Brain pericyte (primary cell): Measurements from ENCODE around the gene DMAC2.
"Not testable (repeated sequence)": the region's sequence is repeated elsewhere in the genome, so short reads cannot be mapped to it uniquely, and the experiment has no call there.

ENCODE experiments used
- DNase-seq: peaks from one replicate; pipeline ENCODE4 v3.0.0-alpha.2; 2012; ENCODE audit warnings: low read depth, low spot score

Gene DMAC2

GRCh38 chr19:41398598-41398997 is 41.1 kb downstream of the DMAC2 start:
- DNase-seq = no peak

GRCh38 chr19:41398050-41398418 is 41.7 kb downstream of the DMAC2 start:
- no peak for DNase-seq

DNA sequence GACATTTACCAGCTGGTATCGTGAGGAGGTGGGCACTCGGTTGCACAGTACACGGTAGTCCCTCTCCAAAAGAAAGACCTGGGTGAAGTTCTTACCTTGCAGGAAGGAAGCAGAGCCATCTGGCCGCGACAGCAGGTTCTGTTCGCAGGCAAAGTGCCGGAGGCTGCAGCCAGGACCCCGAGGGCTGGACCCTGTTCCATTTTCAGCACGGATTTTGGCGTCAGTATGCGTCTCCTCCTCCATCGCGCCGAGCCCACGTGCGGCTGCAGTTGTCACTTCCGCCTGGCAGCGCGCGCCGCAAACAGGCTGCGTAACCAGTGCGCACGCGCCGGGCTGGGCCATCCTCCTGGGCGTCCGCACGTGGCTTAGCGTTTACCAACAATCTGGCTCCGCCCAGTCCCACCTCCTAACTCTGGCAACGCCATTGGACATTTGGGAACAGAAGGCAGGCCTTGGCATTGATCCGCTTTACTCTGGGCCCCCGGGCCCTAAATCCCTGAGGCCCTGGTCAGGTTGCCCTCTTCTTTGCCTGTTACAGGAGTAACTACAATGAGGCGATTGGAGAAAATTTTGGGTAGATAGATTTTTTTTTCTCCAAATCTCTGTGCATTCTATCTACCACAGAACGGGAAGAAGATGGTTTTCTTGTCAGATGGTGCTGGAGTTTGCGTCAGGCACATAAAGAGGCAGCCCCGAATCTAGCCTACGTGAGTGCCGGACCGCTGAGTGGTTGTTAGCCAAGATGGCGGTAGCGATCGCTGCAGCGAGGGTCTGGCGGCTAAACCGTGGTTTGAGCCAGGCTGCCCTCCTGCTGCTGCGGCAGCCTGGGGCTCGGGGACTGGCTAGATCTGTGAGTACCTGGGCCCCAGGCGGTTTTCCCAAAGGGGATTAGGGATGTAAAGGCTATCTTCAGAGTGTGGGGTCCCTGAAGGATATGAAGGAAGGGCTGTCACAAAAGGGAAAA is 42.3 kb downstream of the DMAC2 start, which contains the start of the genes BCKDHA and EXOSC5:
TSS of gene BCKDHA (plus strand) at position 733 of the 964 bp plus-strand sequence. CDS start at position 743, 10 bp downstream.
TSS of gene EXOSC5 (minus strand) at position 274 of the 964 bp plus-strand sequence. CDS start at position 243, 31 bp downstream.
- peak; percentile 99 for DNase-seq

GRCh38 chr19:41395355-41395754 is 44.4 kb downstream of the DMAC2 start:
- no peak for DNase-seq

GRCh38 chr19:41392775-41393174 is 46.9 kb downstream of the DMAC2 start:
- no peak for DNase-seq

GRCh38 chr19:41391618-41392017 is 48.1 kb downstream of the DMAC2 start:
- no peak for DNase-seq

DNA sequence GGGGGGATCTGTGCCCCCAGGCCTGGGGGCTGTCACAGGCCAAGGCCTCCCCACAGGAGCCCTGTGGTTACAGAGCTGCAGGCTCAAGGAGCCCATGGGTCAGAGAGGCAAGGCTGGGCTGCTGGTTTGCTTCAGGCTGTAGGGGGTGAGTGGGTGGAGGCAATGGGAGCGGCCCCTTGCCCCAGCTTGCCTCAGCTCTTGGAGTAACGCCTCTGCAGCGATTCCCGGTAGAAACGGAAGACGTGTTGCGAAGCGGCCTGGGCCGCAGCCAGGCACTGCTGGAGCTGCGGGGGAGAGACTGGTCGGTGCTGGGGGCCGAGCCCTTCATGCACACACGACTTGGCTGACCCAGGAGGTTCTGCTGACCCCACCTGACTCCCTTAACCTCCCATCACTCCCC is 53.3 kb downstream of the DMAC2 start:
- DNase-seq = no peak

DNA sequence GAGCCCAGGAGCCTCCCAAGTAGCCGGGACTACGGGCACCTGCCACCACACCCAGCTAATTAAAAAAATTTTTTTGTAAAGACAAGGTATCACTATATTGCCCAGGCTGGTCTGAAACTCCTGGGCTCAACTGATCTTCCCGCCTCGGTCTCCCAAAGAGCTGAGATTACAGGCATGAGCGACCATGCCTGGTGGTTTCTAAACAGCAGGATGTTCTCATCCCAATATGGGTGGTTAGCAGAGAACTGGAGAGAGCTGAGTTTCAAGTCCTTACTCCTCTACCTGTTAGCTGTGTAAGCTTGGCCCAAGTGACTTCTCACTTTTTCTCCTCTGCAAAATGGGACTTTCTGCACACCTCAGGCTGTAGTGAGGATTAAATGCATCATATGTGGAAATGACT is 55.4 kb downstream of the DMAC2 start:
- DNase-seq = no peak

- DNase-seq = not testable (repeated sequence)
Measured at GRCh38 chr19:41381536-41381935, 58.2 kb downstream of the DMAC2 start.
